ENCODE results near the gene MLC1.

Gene MLC1

DNA sequence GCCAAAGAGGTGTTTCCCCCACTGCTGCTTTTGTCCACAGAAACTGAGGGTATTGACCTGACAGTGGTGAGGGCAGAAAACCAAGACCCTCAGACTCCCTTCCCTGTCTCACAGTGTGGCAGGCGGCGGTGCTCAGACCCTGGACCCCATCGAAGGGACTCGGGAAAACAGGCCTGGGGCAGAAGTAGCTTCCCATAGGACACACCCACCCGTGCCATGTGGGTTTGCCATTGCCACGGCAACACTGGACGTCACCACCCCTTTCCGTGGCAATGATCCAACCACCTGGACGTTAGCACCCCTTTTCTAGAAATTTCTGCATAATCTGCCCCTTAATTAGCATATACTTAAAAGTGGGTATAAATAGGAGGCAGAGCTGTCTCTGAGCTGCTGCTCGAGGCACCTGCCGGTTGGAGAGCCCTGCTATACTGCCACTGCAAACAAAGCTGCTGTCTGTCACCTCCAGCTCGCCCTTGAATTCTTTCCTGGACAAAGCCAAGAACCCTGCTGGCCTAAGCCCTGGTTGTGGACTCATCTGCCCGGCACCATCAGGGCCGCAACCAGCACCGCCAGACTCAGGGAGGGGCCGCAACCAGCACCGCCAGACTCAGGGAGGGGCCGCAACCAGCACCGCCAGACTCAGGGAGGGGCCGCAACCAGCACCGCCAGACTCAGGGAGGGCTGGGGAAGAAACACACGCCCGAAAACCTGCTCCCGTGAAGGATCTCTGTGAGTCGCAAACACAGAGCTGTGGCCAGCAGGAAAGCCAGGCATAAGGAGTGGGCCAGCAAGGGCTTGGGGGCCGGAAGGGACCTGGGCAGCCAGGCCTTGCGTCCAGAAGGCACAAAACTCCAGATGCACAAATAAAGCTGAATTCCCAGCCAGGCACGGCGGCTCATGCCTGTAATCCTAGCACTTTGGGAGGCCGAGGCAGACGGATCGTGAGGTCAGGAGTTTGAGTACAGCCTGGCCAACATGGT, 10.4 kb downstream of the MLC1 start:
- DNase-seq, result peak; percentile 1

- DNase-seq, result no peak
Measured at GRCh38 chr22:50074056-50074455, 11.2 kb downstream of the MLC1 start.

DNA sequence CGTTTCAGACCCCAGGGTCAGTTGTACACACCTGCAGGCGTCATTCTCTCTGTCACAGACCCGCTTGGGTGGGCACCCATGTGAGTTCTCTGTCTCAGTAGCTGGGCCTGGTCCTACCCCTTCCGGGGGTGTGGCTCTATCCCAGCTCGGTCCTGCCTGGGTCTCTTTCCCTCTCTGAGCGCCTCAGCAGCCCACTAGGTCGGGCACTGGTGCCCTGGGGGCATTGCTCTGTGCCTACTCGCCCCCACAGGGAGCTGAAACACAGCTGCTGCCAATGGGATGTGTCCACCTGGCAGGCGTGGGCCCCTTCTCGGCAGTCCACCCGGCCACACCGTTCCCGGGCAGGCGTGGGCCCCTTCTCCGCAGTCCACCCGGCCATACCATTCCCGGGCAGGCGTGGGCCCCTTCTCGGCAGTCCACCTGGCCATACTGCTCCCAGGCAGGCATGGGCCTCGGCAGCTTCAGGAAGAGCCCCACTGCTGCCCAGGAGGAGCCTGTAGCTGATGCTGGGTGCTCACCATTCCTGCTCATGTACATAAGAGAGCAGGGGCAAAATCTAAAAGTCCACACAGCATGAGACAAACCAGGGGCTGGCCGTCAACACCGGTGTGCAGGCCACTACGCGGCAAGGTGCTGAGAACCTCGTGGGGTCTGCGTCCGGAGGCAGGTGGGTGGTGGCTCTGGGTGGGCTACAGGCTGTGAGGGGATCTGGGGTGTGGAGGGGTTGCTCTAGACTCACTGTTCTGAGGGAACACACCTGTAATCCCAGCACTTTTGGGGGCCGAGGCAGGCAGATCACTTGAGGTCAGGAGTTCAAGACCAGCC, 12.3 kb downstream of the MLC1 start:
- no peak for DNase-seq

DNA sequence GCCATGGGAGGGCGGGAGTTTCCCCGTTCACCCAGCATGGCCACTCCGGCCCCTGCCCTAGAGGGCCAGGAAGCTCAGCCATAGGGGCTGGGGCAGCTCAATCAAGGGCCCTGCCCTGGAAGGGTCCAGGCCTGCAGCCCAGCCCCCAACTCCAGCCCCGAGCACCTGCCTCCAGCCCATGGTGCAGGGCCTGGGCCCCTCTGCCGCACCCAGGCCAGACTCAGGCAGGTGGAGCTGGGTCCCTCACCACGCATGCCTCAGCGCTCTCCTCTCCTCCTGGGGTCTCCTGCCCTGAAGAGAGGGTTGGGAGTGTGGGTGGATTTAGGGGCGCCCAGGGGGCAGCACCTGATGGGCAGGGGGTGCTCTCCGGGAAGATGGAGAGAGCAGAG, 13.1 kb downstream of the MLC1 start:
- no peak for DNase-seq

DNA sequence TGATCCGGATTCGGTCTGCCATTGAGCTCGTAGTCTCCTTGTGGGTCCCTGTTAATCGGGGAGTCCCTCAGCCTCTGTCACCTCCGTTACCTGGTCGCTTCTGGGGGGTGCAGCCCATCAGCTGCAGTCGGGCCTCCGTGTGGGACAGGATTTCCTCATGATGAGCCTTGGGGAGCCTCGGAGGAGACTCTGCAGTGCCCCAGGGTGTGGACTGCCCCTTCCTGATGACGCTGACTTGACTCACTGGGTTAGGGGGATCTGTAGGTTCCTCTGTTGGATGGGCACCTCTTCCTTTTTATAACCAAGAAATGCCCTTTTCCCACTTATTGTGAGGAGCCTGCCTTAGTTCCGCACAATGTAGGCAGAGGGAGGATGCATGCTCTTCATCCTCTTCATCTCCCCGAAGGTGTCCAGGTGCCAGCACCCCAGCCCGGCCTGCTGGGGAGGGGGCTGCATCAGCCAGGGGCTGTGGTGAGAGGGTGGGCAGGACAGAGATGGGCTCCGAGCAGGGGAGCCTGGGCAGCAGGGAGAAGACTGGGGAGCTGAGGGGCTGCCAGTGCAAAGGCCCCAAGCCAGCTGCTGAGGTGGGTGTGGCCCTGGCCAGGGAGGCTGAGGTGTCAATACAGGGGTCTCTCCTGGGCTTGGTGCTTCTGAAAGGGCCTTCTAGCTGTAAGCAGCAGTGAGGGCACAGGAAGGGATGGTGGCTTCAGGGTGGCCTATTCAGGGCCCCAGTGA, 13.6 kb downstream of the MLC1 start:
- no peak for DNase-seq

- no peak for DNase-seq
Measured at GRCh38 chr22:50070366-50070765, 14.9 kb downstream of the MLC1 start.

GRCh38 chr22:50068096-50068495, 17.1 kb downstream of the MLC1 start:
- DNase-seq, result no peak

- DNase-seq, result no peak
Measured at GRCh38 chr22:50067244-50067643, 18.0 kb downstream of the MLC1 start.

- DNase-seq, result no peak
Measured at GRCh38 chr22:50064453-50064852, 20.8 kb downstream of the MLC1 start.

- DNase-seq, result no peak
Measured at GRCh38 chr22:50063589-50064393, 21.4 kb downstream of the MLC1 start.

GRCh38 chr22:50062509-50063135, 22.6 kb downstream of the MLC1 start:
- DNase-seq, result no peak

DNA sequence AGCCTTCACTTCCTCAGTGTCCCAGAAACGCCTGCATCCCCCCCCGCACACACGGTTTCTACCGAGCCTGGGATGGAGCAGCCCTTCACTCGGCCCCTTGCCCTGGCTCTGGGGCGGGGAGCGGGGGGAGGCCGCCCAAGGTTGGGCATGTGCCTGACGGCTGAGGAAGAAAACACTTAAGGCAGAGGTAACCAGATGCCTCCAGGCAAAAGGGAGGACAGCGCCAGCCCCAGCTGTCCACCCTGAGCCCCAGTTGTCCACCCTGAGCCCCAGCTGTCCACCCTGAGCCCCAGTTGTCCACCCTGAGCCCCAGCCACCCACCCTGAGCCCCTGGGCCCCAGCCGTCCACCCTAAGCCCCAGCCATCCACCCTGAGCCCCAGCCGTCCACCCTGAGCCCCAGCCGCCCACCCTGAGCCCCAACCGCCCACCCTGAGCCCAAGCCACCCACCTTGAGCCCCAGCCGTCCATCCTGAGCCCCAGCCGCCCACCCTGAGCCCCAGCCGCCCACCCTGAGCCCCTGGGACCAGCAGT, 23.3 kb downstream of the MLC1 start:
- DNase-seq, result no peak

GRCh38 chr22:50061141-50061823, 23.9 kb downstream of the MLC1 start:
- no peak for DNase-seq

- no peak for DNase-seq
Measured at GRCh38 chr22:50060441-50061140, 24.6 kb downstream of the MLC1 start.

- DNase-seq, result no peak
Measured at GRCh38 chr22:50059881-50060262, 25.4 kb downstream of the MLC1 start.

DNA sequence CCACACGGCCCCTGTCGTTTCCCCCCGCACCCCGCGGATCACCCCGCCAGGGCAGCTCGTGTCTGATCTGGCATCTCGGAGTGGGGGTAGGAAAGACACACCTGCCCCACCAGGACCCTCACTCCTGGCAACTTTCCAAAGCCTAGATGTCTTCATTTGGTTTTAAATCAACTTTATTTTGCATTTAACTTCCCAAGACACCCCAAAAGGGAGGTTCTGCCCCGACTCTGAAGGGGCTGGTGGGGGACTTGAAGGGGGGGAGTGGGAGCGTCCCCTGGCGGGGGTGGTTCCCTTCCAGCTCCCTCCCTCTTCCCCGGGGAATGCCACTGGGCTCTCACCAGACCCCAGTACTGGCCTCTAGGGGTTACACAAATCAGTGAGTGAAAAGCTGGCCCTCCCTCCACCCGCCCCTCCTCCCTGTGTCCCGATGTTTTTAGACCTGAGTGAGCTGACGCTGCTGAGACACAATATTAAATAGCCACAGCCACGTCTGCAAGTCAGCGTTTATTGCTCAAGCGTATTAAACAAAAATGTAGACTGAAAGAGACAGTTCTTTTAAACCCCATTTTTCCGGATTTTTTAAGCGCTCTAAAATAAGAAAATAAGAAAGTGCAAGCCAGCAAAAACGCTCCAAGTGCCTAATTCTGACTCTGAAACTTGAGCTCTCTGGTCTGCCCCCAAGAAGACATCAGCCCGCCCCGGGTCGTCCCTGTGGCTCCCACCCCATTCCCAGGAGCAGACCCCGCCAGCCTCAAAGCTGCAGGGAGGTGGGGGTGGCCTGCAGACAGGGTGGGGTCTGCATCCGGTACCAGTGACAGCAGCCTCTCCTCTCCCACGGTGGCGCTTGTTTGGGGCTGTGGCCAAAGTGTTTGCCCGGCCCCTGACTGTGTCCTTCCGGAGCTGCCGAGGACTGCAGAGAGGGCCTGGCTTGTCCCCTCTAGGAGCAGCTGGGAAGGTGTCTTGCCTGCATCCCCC, 26.0 kb downstream of the MLC1 start:
- DNase-seq, result no peak

DNA sequence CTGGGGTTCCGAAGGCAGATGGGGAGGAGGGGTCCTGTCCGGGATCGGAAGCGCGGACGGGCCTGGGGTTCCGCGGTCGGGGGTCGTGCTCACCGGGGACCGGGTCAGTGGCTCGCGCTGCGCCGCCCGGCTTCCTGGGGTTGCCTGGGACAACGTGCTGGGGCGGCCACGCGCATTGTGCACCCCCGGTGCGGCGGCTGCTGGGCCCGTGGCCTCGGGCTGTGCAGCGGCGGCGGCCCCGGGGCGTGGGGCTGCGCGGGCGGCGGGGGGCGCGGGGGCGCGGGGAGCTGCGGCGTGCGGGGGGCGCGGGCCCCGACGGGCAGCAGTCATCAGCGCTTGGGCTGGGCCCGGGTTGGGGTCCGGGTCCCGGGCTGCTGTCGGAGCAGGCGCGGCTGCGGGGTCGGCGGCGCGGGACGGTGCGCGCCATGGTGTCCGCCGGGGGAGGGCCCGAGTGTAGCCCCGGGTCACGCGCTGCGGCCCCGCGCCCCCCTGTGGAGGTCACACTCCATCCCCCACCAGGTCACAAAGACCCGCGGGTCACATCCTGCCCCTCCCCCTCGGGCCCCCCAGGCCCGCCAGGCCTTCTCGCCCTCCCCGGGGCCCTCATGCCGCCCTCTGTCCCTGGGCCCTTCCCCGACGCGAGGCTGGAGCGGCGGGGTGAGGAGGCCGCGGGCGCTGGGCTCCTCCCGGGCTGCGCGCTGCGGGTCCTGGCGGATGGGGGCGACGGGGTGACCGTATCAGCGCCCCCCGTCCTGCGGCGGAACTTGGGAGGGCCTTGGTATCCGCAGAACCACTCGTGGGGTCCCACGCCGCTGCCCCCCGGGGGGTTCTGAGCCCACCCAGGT, 26.9 kb downstream of the MLC1 start, which contains the start of gene TTLL8:
Gene TTLL8, minus strand, starts transcription at position 238 of the 845 bp plus-strand sequence.
- DNase-seq, result no peak

All from NCI-H2029 treated with DMSO at 0.1 percent for 48 hours (cell line).